ENCODE results near the gene ADGRE3. TPM values are rescaled to one million over a fixed set of nuclear protein-coding genes. Genes with fewer than 3 reads are reported as not detected.

The ADGRE3 gene
- total and polyA plus RNA-seq, 2 of the 8 experiments (the other 6 are each of a cell fraction or from before 2014, with no cell fraction given) = not detected

DNA sequence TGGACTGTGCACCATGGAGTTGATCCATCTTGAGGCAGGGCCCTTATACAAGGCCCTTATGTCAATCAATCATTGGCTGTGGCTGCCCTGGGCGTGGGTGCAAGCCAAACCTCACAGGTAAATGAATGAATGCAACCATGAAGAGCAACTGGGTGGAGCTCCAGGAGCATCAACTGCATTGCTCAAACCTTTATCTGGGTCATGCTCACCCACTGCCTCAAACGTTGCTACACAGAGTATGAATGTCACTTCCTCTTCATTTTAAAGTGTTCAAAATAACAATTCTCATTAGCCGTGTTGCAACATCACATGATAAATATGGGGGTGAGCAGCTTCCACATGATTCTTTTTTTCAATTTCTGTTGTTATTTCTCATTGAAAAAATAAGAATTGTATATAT is 8.8 kb upstream of the ADGRE3 start (continued):
- TF ChIP-seq EP300 (IDR thresholded peaks at IDR 0.05; ENCODE audit: borderline replicate concordance in 1 of 2, low read depth in 2 of 2, low read length in 2 of 2) (no peak), TAF1 (IDR thresholded peaks at IDR 0.05; ENCODE audit: low read depth, low read length) (no peak), POLR2AphosphoS5 (IDR thresholded peaks at IDR 0.05; ENCODE audit: low read depth, low read length) (no peak), KDM5A (IDR thresholded peaks at IDR 0.05; ENCODE audit: low read length) (no peak)
- TF ChIP-seq, protein P1, sequence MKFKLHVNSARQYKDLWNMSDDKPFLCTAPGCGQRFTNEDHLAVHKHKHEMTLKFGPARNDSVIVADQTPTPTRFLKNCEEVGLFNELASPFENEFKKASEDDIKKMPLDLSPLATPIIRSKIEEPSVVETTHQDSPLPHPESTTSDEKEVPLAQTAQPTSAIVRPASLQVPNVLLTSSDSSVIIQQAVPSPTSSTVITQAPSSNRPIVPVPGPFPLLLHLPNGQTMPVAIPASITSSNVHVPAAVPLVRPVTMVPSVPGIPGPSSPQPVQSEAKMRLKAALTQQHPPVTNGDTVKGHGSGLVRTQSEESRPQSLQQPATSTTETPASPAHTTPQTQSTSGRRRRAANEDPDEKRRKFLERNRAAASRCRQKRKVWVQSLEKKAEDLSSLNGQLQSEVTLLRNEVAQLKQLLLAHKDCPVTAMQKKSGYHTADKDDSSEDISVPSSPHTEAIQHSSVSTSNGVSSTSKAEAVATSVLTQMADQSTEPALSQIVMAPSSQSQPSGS (IDR thresholded peaks at IDR 0.05; ENCODE audit: low read length) = no peak
